Tibial nerve (tissue), 4 donors: ENCODE data around the gene FAM234A. TPM values are rescaled to one million over a fixed set of nuclear protein-coding genes. Genes with fewer than 3 reads are reported as not detected.

Source experiments
- DNase-seq, 2 donors: peaks; one replicate each; pipeline ENCODE4 v3.0.0-alpha.2; 2019; ENCODE audit warnings: low spot score in 2 of 2
- H3K27ac ChIP-seq, 4 donors: fragments of 200-600 bp; sonication (generic) in 3 of 4; one replicate each; pipeline ENCODE4 v1.5.1; 2017 to 2019; ENCODE audit warnings: mild to moderate bottlenecking in 1 of 4
- H3K27me3 ChIP-seq, 2 donors: fragments of 200-600 bp; sonication (generic) in 1 of 2; one replicate each; pipeline versions ENCODE4 v1.5.1 to v1.6.0; 2017 to 2019
- H3K36me3 ChIP-seq, 3 donors: fragments of 200-600 bp; sonication (generic); one replicate each; pipeline ENCODE4 v1.5.1; 2018 to 2019
- H3K4me1 ChIP-seq, 4 donors: fragments of 200-600 bp; sonication (generic) in 3 of 4; one replicate each; pipeline ENCODE4 v1.5.1; 2017 to 2019
- H3K4me3 ChIP-seq, 4 donors: fragments of 200-600 bp; sonication (generic) in 3 of 4; one replicate each; pipeline ENCODE4 v1.5.1; 2017 to 2019; ENCODE audit warnings: mild to moderate bottlenecking in 1 of 4, moderate library complexity in 1 of 4
- H3K9me3 ChIP-seq, 4 donors: fragments of 200-600 bp; sonication (generic) in 3 of 4; one replicate each; pipeline ENCODE4 v1.5.1; 2017 to 2019
- EP300 ChIP-seq, 2 donors: sonication (generic); formaldehyde crosslinking; IDR thresholded peaks; one replicate each; pipeline ENCODE4 v1.6.1; 2017; ENCODE audit warnings: antibody characterized with exemption in 2 of 2, mild to moderate bottlenecking in 1 of 2
- POLR2A ChIP-seq, 2 donors: fragments of 450-650 bp; IDR thresholded peaks; one replicate each; pipeline ENCODE4 v1.6.1; 2017; ENCODE audit warnings: antibody characterized with exemption in 2 of 2, mild to moderate bottlenecking in 2 of 2, moderate library complexity in 2 of 2
- WGBS, 2 donors: methylation state at CpG; one replicate each; pipeline ENCODE4 v1.1.5; 2018; 5-methylcytosine and 5-hydroxymethylcytosine counted together
- total RNA-seq, 4 donors: library from RNA; depleted of rRNA; stranded (reverse); fragments of >200 nt; gene quantifications; one replicate each; pipeline ENCODE4 v1.1.0, GENCODE V29; 2016
- TF ChIP-seq, protein P1 (sequence below), 5 experiments: fragments of 200-600 bp in 3 of 5; fragments of 450-650 bp in 2 of 5; sonication (generic) in 3 of 5; IDR thresholded peaks; one replicate each; pipeline ENCODE4 v1.5.1; 2016 to 2019; ENCODE audit warnings: antibody characterized with exemption in 5 of 5, mild to moderate bottlenecking in 3 of 5, moderate library complexity in 2 of 5

Gene FAM234A
- total RNA-seq, 4 donors from 2014 or later: 73.5 to 192 (median 99.0) TPM

DNA sequence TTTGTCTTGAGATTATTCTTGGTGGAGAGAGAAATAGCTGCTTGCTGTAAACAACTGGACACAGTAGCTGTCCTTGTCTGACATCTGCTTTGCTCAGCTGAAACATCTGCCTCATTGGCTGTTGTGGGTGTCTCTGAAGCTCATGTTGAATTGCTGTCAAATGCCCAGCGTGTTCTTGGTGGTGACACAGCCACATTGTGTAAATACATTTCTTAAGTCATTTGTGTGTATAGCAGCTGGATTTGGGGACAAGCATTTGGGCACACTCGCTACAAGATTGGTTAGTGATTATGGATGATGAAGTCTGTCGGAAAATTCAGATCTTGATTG is 5.3 kb downstream of the FAM234A start:
- peak overlapping the region; percentile 36 to 90 (median 61) for H3K27ac ChIP-seq
- 41 to 43% methylated on average over 3 of the region's 3 CpGs for WGBS, 2 donors
- peaks cover 0 to 40% (median 18%) of the 10 kb centered on the region in 4 donors for H3K4me1 ChIP-seq

GRCh38 chr16:240559-240958 is 5.9 kb downstream of the FAM234A start:
- no peaks in the 10 kb centered on the region for H3K36me3 ChIP-seq
- no peak for DNase-seq
- no peaks in the 10 kb centered on the region for H3K27me3 ChIP-seq
- H3K9me3 ChIP-seq: no peaks in the 10 kb centered on the region
- WGBS, 2 donors: 85 to 88% methylated on average over 8 of the region's 8 CpGs
- H3K27ac ChIP-seq: peak overlapping the region; percentile 36 to 90 (median 61)
- peaks cover 0 to 36% (median 15%) of the 10 kb centered on the region in 4 donors for H3K4me1 ChIP-seq
- no peak overlapping the region for H3K4me3 ChIP-seq
- TF ChIP-seq EP300 (IDR thresholded peaks at IDR 0.05): no peak
- TF ChIP-seq, protein P1, sequence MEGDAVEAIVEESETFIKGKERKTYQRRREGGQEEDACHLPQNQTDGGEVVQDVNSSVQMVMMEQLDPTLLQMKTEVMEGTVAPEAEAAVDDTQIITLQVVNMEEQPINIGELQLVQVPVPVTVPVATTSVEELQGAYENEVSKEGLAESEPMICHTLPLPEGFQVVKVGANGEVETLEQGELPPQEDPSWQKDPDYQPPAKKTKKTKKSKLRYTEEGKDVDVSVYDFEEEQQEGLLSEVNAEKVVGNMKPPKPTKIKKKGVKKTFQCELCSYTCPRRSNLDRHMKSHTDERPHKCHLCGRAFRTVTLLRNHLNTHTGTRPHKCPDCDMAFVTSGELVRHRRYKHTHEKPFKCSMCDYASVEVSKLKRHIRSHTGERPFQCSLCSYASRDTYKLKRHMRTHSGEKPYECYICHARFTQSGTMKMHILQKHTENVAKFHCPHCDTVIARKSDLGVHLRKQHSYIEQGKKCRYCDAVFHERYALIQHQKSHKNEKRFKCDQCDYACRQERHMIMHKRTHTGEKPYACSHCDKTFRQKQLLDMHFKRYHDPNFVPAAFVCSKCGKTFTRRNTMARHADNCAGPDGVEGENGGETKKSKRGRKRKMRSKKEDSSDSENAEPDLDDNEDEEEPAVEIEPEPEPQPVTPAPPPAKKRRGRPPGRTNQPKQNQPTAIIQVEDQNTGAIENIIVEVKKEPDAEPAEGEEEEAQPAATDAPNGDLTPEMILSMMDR (IDR thresholded peaks at IDR 0.05): no peak
- TF ChIP-seq POLR2A (IDR thresholded peaks at IDR 0.05): no peak

More for the DNA sequence above, 5.3 kb downstream of the FAM234A start:
- H3K9me3 ChIP-seq: no peaks in the 10 kb centered on the region
- TF ChIP-seq, protein P1 (IDR thresholded peaks at IDR 0.05): no peak
- TF ChIP-seq EP300 (IDR thresholded peaks at IDR 0.05) (peak in 1 of 2 donors; percentile 60), POLR2A (IDR thresholded peaks at IDR 0.05) (peak in 1 of 2 donors; percentile 19)
- no peaks in the 10 kb centered on the region for H3K27me3 ChIP-seq
- no peak overlapping the region for H3K4me3 ChIP-seq
- H3K36me3 ChIP-seq: no peaks in the 10 kb centered on the region
- no peak for DNase-seq

GRCh38 chr16:242281-242680 is 7.7 kb downstream of the FAM234A start:
- Histone ChIP-seq H3K27me3 (no peaks in the 10 kb centered on the region), H3K9me3 (no peaks in the 10 kb centered on the region), H3K4me1 (peaks cover 0 to 30% (median 10%) of the 10 kb centered on the region in 4 donors), H3K27ac (peak overlapping the region in 2 of 4 donors; percentile 74 to 90), H3K36me3 (no peaks in the 10 kb centered on the region), H3K4me3 (no peak overlapping the region)
- WGBS, 2 donors: 85 to 89% methylated on average over 10 of the region's 10 CpGs
- TF ChIP-seq, protein P1 (IDR thresholded peaks at IDR 0.05): no peak
- no peak for TF ChIP-seq EP300 (IDR thresholded peaks at IDR 0.05)
- DNase-seq: no peak

- no peaks in the 10 kb centered on the region for H3K27me3 ChIP-seq
- WGBS, 2 donors: 90 to 92% methylated on average over 4 of the region's 4 CpGs
- no peaks in the 10 kb centered on the region for H3K9me3 ChIP-seq
- no peak for TF ChIP-seq POLR2A (IDR thresholded peaks at IDR 0.05)
- no peak for TF ChIP-seq EP300 (IDR thresholded peaks at IDR 0.05)
- TF ChIP-seq, protein P1 (IDR thresholded peaks at IDR 0.05): no peak
- peaks cover 0 to 8% (median 0%) of the 10 kb centered on the region in 3 donors for H3K36me3 ChIP-seq
- H3K4me1 ChIP-seq: peaks cover 0 to 30% (median 10%) of the 10 kb centered on the region in 4 donors
- H3K27ac ChIP-seq: peak overlapping the region in 1 of 4 donors; percentile 48
- DNase-seq: no peak
- no peak overlapping the region for H3K4me3 ChIP-seq
These were observed 8.7 kb downstream of the FAM234A start for GRCh38 chr16:243348-243747.

- no peak overlapping the region for H3K4me3 ChIP-seq
- no peak overlapping the region for H3K27ac ChIP-seq
- DNase-seq: no peak
- no peak for TF ChIP-seq EP300 (IDR thresholded peaks at IDR 0.05)
- TF ChIP-seq, protein P1 (IDR thresholded peaks at IDR 0.05): no peak
- no peak for TF ChIP-seq POLR2A (IDR thresholded peaks at IDR 0.05)
- peaks cover 0 to 24% (median 4%) of the 10 kb centered on the region in 3 donors for H3K36me3 ChIP-seq
- peaks cover 0 to 19% (median 8%) of the 10 kb centered on the region in 4 donors for H3K4me1 ChIP-seq
- no peaks in the 10 kb centered on the region for H3K27me3 ChIP-seq
- WGBS, 2 donors: 87 to 88% methylated on average over 9 of the region's 9 CpGs
- H3K9me3 ChIP-seq: no peaks in the 10 kb centered on the region
These were observed 10.5 kb downstream of the FAM234A start for GRCh38 chr16:245105-245504.
